Measurements from ENCODE around the gene CYP2U1.

CYP2U1 gene

GRCh38 chr4:107987916-107988762 lies 56.8 kb downstream of the CYP2U1 start:
- no peak for DNase-seq

DNA sequence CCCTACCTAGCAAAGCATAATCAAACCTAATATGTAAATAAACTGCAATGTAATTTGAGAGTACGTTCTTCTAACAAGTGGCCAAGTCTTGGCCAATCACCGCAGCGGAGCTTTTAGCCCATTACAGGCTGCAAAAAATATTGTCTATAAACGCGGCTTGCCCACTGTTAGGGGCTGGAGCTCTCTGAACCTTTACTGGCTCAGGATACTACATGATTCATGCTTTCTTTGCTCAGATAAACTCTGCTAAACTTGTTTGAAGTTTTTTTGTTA lies 57.4 kb downstream of the CYP2U1 start:
- DNase-seq = no peak

DNA sequence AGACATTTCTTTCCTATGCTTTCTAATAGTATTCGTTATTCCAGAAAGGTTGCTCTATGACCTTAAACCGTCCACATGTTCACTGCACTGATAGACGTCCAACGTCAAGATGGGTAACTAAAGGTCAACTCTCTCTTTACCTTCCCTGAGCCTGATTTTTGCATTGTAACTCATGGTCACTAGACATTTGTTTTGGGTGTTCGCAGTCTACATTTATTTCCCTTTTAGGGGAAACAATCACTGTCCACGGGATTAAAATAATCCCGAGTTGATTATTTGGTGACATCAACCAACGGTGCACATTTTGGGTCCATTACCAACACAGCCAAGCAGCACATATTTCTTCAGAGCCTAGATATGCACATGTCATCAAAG lies 57.8 kb downstream of the CYP2U1 start:
- DNase-seq = no peak

DNA sequence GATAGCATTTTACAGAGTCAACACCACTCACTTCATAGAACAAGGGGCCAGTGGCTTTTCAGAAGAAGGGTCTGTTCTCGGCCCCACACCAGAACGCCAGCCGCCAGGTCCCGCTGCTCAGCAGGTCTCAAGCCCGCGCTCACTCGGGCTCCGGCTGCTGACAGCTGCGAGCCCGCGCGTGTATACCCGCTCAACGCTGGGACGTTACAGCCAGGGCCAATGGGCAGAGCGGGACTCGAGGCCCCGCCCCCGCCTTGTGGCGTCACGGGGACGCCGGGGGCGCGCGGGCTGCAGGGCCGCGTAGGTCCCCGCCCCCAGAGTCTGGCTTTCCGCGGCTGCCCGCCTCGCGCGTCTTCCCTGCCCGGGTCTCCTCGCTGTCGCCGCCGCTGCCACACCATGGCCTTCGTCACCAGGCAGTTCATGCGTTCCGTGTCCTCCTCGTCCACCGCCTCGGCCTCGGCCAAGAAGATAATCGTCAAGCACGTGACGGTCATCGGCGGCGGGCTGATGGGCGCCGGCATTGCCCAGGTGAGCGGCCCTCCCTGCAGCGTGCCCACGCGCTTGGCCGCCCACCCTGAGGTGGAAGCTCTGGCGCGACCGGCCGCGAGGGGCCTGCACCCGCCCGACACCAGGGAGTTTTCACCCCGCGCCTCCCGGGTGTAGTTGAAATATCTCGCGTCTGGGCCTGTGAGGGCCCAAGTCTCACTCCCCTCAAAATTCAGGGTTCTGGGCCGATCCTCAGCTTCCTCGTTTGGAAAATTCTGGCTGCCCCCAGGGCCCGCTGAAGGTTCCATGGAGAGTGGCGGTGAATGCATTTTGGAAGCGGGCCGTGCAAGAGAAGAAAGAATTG lies 58.4 kb downstream of the CYP2U1 start, which contains the start of gene HADH:
Gene HADH, plus strand, starts transcription at position 353 of the 850 bp plus-strand sequence. Its CDS starts 44 bp downstream, at position 397.
- DNase-seq = peak; percentile 71 to 95 (median 83)

DNA sequence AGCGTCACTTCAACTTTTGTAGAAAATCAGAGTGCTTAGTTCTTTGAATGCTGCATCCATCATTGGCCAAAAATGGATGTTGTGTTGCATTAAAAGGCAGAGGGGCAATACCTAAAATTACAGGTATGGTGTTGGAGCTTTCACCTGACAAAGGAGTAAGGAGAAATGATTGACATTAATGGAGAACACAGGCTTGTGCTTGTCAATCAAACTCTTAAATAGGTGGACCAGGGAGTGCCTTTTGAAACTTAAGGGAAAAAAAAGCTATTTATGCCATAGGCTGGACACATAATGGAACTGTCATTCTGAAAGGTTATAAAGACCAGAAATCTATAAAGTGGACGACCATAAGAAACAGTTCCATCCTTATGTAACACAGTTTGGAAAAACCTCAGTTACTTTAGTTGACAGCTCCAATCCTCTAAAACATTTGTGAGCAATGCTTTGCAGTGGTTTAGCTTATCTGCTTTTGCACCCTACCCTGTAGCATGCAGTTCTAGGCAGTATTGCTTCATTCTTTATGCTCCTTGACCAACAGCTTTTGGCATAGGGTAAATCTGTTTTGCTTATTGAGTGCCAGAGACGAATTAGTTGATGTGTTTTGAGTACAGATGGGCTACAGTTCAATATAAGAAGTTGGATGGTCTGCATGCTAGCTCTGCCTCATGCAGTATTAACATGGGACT lies 60.7 kb downstream of the CYP2U1 start:
- no peak for DNase-seq

- no peak for DNase-seq
Observed at GRCh38 chr4:107993969-107994368, 62.6 kb downstream of the CYP2U1 start.

- no peak for DNase-seq
Observed at GRCh38 chr4:107994894-107995293, 63.5 kb downstream of the CYP2U1 start.

- DNase-seq = no peak
Observed at GRCh38 chr4:107996949-107997788, 65.8 kb downstream of the CYP2U1 start.

DNA sequence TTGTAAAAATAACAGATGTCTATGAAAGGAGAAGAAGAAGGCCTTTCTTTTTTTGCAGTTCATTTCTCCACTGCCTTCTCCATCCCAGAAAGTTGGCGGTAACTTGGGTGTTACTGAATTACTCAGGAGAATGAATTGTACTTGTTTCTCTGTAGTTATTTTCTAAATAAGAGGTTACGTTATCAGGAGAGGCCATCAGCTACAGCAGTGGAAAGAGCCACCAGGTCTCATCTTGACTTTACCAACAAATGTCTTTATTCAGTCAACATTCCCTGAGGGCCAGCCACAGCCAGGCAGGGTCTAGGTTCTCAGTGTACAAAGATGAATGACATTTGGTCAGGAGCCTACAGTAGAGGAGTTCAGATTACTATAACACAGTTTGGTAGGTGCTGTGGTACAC lies 66.4 kb downstream of the CYP2U1 start:
- no peak for DNase-seq

DNA sequence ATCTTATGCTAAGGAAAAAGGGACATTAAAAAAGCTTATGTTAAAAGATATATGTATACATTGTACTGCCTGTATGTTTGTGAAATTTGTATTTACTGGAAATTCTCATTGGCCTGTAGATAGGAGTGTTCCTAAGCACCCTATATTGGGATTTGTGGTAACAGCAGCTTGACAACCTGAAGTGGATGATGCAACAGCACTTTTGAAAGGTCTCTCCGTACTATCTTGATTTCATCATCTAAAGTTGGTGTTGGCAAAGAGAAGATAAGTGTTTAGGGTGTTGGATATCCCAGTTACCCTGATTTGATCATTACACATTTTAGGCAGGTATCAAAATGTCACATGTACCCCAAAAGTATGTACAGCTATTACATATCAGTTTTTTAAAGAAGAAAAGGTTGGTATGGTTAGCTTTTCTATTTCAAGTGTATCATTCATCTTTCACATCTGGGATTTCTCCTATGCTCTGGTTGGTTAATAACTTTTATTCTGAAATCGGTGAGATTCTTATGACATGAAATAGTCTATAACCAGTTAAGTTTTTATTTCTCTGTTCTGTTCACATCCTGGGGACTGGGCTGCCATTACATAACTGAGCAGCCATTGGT lies 68.7 kb downstream of the CYP2U1 start:
- DNase-seq = no peak

DNA sequence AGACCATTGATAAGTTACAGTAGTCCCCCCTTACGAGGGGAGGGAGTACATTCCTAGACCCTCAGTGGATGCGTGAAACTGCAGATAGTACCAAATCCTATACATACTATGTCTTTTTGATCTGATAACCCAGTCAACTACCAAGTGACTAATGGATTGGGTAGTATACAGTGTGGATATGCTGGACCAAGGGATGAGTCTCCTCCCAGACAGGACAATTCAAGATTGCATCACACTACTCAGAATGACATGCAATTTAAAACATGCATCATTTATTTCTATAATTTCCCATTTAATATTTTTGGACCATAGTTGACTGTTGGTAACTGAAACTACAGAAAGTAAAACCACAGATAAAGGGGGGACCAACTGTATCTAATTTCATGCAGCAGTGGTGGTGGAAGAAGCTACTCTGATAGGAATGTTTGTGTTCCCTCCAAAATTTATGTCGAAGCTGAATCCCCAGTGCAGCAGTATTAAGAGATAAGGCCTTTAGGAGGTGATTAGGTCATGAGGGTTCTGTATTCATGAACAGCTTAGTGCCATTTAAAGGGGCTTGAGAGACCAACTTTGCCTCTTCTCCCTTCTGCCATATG lies 70.3 kb downstream of the CYP2U1 start:
- no peak for DNase-seq
